Activated CD4-positive, alpha-beta T cell treated with anti-CD3 and anti-CD28 coated beads, Interleukin-10, Interleukin-2, amounts not matched to agents 100 ng/mL and 50 ng/mL, durations not matched to agents 16 hours and 8 hours (primary cell): ENCODE results near the gene KAT7.

Experiments
- DNase-seq: peaks from one replicate; pipeline ENCODE4 v3.0.0-alpha.2; 2020

The KAT7 gene

GRCh38 chr17:49760932-49761558 is 27.4 kb upstream of the KAT7 start:
- DNase-seq: no peak

GRCh38 chr17:49762151-49762941 is 26.1 kb upstream of the KAT7 start:
- peak; percentile 27 for DNase-seq

- DNase-seq: peak; percentile 99
Measured at GRCh38 chr17:49763735-49764558, 24.5 kb upstream of the KAT7 start, which contains the start of gene FAM117A. Gene FAM117A (minus strand): TSS chr17:49764131. CDS start chr17:49764087, 44 bp downstream.

- DNase-seq: no peak
Measured at GRCh38 chr17:49764559-49765180, 23.8 kb upstream of the KAT7 start.

- no peak for DNase-seq
Measured at GRCh38 chr17:49766918-49767530, 21.5 kb upstream of the KAT7 start.

GRCh38 chr17:49775546-49776260 is 12.8 kb upstream of the KAT7 start:
- DNase-seq: no peak

GRCh38 chr17:49776551-49777300 is 11.8 kb upstream of the KAT7 start:
- no peak for DNase-seq

- DNase-seq: no peak
Measured at GRCh38 chr17:49777563-49777962, 10.9 kb upstream of the KAT7 start.

- DNase-seq: no peak
Measured at GRCh38 chr17:49779156-49779738, 9.2 kb upstream of the KAT7 start.

- peak; percentile 65 for DNase-seq
Measured at GRCh38 chr17:49779739-49780231, 8.7 kb upstream of the KAT7 start.

- DNase-seq: no peak
Measured at GRCh38 chr17:49783071-49783715, 5.3 kb upstream of the KAT7 start.

- no peak for DNase-seq
Measured at GRCh38 chr17:49783791-49784190, 4.7 kb upstream of the KAT7 start.

- DNase-seq: no peak
Measured at GRCh38 chr17:49784636-49785035, 3.8 kb upstream of the KAT7 start.

- DNase-seq: peak; percentile 38
Measured at GRCh38 chr17:49787884-49788477, 500 bp upstream of the KAT7 start.

- DNase-seq: no peak
Measured at GRCh38 chr17:49789243-49789578, 730 bp downstream of the KAT7 start.

GRCh38 chr17:49793309-49793708 is 4.8 kb downstream of the KAT7 start:
- DNase-seq: no peak

- no peak for DNase-seq
Measured at GRCh38 chr17:49795372-49795771, 6.9 kb downstream of the KAT7 start.

GRCh38 chr17:49798182-49798581 is 9.7 kb downstream of the KAT7 start:
- no peak for DNase-seq

GRCh38 chr17:49798738-49799137 is 10.3 kb downstream of the KAT7 start:
- DNase-seq: no peak

GRCh38 chr17:49809056-49809455 is 20.6 kb downstream of the KAT7 start:
- no peak for DNase-seq
